Left kidney (tissue), 2 donors: ENCODE data around the gene PDE3B. TPM values are rescaled to one million over a fixed set of nuclear protein-coding genes. Genes with fewer than 3 reads are reported as not detected.
A peak's percentile ranks its signal among the peaks of the same experiment; 100 is the strongest.
"Not testable (repeated sequence)": the region's sequence is repeated elsewhere in the genome, so short reads cannot be mapped to it uniquely, and the experiment has no call there.

Experiments
- DNase-seq: peaks from one replicate; pipeline ENCODE4 v3.0.0-alpha.2; 2013
- polyA plus RNA-seq: library from polyadenylated mRNA; unstranded; fragments of 120-200 nt; gene quantifications from one replicate; pipeline ENCODE4 v1.2.1, GENCODE V29; 2013; ENCODE audit not compliant: insufficient read length

The PDE3B gene
- polyA plus RNA-seq, 1 donor = 10.5 TPM

GRCh38 chr11:14641801-14642200, 1.8 kb upstream of the PDE3B start:
- DNase-seq = no peak

GRCh38 chr11:14642453-14642852, 1.2 kb upstream of the PDE3B start:
- no peak for DNase-seq

- no peak for DNase-seq
These were observed 519 bp upstream of the PDE3B start for GRCh38 chr11:14642873-14643696.

GRCh38 chr11:14644226-14645014, 816 bp downstream of the PDE3B start:
- peak; percentile 42 for DNase-seq

- DNase-seq = no peak
These were observed 1.7 kb downstream of the PDE3B start for GRCh38 chr11:14645015-14645912.

GRCh38 chr11:14645985-14646900, 2.6 kb downstream of the PDE3B start:
- DNase-seq = no peak

- DNase-seq = no peak
These were observed 6.5 kb downstream of the PDE3B start for GRCh38 chr11:14650064-14650463.

GRCh38 chr11:14653090-14653489, 9.5 kb downstream of the PDE3B start:
- DNase-seq = no peak

GRCh38 chr11:14655435-14655834, 11.8 kb downstream of the PDE3B start:
- DNase-seq = no peak

- no peak for DNase-seq
These were observed 13.2 kb downstream of the PDE3B start for GRCh38 chr11:14656536-14657457.

GRCh38 chr11:14657841-14658240, 14.2 kb downstream of the PDE3B start:
- DNase-seq = no peak

- DNase-seq = not testable (repeated sequence)
These were observed 21.3 kb downstream of the PDE3B start for GRCh38 chr11:14664926-14665325.

GRCh38 chr11:14667329-14667728, 23.7 kb downstream of the PDE3B start:
- not testable (repeated sequence) for DNase-seq

- no peak for DNase-seq
These were observed 25.2 kb downstream of the PDE3B start for GRCh38 chr11:14668731-14669301.

GRCh38 chr11:14669499-14669898, 25.9 kb downstream of the PDE3B start:
- DNase-seq = no peak

- DNase-seq = no peak
These were observed 26.4 kb downstream of the PDE3B start for GRCh38 chr11:14669958-14670357.

GRCh38 chr11:14672635-14673034, 29.0 kb downstream of the PDE3B start:
- DNase-seq = no peak

GRCh38 chr11:14673421-14673820, 29.8 kb downstream of the PDE3B start:
- no peak for DNase-seq

GRCh38 chr11:14673824-14674405, 30.3 kb downstream of the PDE3B start:
- no peak for DNase-seq
